HEK293T (cell line): ENCODE results near the gene BPIFB2.

Experiments
- ARNT ChIP-seq: fragments of 450-650 bp; IDR thresholded peaks from 2 replicates; pipeline ENCODE4 v1.6.1; 2017; ENCODE audit warnings: mild to moderate bottlenecking
- BHLHE40 ChIP-seq: fragments of 450-650 bp; IDR thresholded peaks from 2 replicates; pipeline ENCODE4 v1.6.1; 2016; ENCODE audit warnings: mild to moderate bottlenecking, moderate library complexity, borderline replicate concordance
- ELF4 ChIP-seq: fragments of 450-650 bp; IDR thresholded peaks from 2 replicates; pipeline ENCODE4 v1.6.1; 2017; ENCODE audit warnings: antibody characterized with exemption
- FOXA1 ChIP-seq: fragments of 450-650 bp; IDR thresholded peaks from 2 replicates; pipeline ENCODE4 v1.6.1; 2016; ENCODE audit warnings: mild to moderate bottlenecking
- FOXK2 ChIP-seq: fragments of 450-650 bp; IDR thresholded peaks from 2 replicates; pipeline ENCODE4 v1.6.1; 2016; ENCODE audit warnings: mild to moderate bottlenecking
- FOXM1 ChIP-seq: fragments of 450-650 bp; IDR thresholded peaks from 2 replicates; pipeline ENCODE4 v1.6.1; 2017; ENCODE audit warnings: mild to moderate bottlenecking, borderline replicate concordance
- HDGF ChIP-seq: fragments of 450-650 bp; IDR thresholded peaks from 2 replicates; pipeline ENCODE4 v1.6.1; 2017; ENCODE audit warnings: antibody characterized with exemption, borderline replicate concordance
- LEF1 ChIP-seq: fragments of 450-650 bp; IDR thresholded peaks from 2 replicates; pipeline ENCODE4 v1.6.1; 2017; ENCODE audit warnings: mild to moderate bottlenecking, borderline replicate concordance
- NFRKB ChIP-seq: fragments of 450-650 bp; IDR thresholded peaks from 2 replicates; pipeline ENCODE4 v1.6.1; 2016; ENCODE audit warnings: mild to moderate bottlenecking, moderate library complexity
- SP1 ChIP-seq: fragments of 450-650 bp; IDR thresholded peaks from 2 replicates; pipeline ENCODE4 v1.6.1; 2017
- SUZ12 ChIP-seq: fragments of 450-650 bp; IDR thresholded peaks from 2 replicates; pipeline ENCODE4 v1.6.1; 2016; ENCODE audit warnings: mild to moderate bottlenecking
- ZNF384 ChIP-seq: fragments of 450-650 bp; IDR thresholded peaks from 2 replicates; pipeline ENCODE4 v1.6.1; 2016

GRCh38 chr20:33022289-33022688 lies 14.8 kb downstream of the BPIFB2 start:
- TF ChIP-seq HDGF (no peak), ELF4 (no peak), FOXA1 (no peak), SUZ12 (no peak), SP1 (no peak), FOXK2 (no peak), ZNF384 (no peak), NFRKB (no peak), LEF1 (no peak), BHLHE40 (no peak), FOXM1 (no peak), ARNT (no peak)
